ENCODE measurements around the gene USP31.
"Not testable (repeated sequence)": the region's sequence is repeated elsewhere in the genome, so short reads cannot be mapped to it uniquely, and the experiment has no call there.

Gene USP31

GRCh38 chr16:23158114-23158513, 8.9 kb upstream of the USP31 start:
- DNase-seq (ENCODE audit: low read depth) = no peak

- DNase-seq (ENCODE audit: low read depth) = no peak
Measured at GRCh38 chr16:23156946-23157460, 7.8 kb upstream of the USP31 start.

- DNase-seq (ENCODE audit: low read depth) = no peak
Measured at GRCh38 chr16:23156110-23156509, 6.9 kb upstream of the USP31 start.

- DNase-seq (ENCODE audit: low read depth) = no peak
Measured at GRCh38 chr16:23155445-23156049, 6.3 kb upstream of the USP31 start.

DNA sequence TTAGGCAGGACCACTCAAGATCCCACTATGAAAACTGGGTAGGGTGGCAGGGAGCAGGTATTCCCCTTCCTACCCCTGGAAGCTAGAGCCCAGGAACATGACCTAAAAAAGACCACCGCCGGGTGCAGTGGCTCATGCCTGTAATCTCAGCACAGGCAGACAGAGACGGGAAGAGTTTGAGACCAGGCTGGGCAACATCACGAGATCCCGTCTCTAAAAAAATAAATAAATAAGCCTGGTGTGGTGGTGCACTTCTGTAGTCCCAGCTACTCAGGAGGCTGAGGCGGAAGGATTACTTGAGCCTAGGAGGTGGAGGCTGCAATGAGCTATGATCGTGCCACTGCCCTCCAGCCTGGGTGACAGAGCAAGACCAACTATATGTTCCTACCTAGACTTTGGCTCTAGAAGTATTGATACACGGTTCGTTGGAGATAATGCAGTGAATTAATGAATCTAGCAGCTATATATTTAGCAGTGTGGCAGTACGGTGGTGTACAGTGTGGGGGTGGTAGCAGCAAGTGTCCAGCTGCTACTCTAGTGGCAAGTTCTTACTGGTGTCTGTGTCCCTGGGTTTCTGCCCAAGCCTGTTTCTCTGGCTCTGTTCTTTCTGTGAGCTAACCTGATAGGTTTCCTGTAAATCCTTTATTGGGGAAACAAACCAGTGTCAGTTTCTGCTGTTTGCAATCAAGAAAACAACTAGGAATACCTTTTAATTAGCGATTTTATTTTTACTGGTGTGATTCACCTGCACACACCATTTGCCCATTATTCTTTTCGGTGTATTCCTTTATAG, 3.3 kb upstream of the USP31 start:
- DNase-seq (ENCODE audit: low read depth) = no peak

- DNase-seq (ENCODE audit: low read depth) = no peak
Measured at GRCh38 chr16:23149993-23150364, 727 bp upstream of the USP31 start.

DNA sequence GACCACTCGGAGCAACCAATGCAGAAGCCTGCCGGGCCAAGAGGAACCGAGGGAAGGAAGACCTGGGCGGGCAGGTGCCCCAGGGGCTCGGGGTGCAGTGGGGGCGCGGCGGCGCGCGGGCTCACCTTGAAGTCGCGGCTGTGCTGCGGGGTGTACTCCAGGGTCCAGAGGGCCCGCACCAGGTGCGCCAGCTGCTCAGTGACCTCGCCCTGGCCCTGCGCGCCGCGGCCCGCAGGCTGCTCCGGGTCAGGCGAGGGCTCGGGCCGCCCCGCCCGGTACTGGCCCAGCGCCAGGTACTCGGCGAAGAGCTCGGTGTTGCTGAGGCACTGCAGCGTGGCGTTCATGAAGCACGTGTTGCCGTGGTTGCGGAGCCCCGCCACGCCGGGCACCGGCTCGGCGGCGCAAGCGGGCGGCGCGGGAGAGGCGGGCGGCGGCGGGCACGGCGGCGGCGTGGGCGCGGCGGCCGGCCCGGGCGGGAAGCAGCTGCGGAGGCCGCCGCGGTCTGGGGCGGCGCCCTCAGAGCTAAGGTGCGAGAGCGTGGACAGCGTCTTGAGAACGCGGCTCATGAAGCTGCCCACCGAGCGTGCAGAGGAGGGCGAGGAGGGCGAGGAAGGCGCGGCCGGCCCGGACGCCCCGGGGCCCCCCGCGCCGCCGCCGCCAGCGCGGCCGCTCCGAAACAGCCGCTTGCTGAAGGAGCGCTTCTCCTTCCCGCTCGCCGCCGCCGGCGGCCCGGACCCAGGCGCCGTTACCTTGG, 562 bp downstream of the USP31 start:
- no peak for DNase-seq (ENCODE audit: low read depth)

DNA sequence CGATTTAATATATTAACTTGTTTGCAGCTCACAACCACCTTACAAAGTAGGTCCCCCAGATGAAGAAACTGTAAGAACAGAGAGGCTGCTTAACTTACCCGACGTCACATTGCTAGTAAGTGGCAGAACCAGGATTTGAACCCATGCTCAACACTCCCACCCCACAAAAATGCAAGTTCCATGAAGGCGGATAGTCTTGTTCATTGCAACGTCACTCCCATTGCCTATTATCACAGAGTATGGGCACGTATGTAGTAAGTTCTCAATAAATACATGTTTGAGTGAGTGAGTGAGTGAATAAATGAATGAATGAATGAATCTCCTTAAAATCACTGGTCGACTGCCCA, 1.1 kb downstream of the USP31 start:
- DNase-seq (ENCODE audit: low read depth) = no peak

DNA sequence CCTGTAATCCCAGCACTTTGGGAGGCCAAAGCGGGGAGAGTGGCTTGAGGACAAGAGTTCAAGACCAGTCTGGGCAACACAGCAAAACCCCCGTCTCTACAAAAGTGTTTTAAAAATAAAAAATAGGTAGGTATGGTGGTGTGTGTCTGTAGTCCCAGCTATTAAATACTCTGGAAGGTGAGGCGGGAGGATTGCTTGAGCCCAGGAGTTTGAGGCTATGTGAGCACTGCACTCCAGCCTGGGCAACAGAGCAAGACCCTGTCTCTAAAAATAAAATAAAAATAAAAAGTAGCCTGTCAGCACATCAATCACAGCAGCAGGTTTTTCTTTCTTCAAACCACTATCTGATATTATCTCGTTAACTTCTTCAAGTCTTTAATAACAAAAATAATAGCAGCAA, 1.6 kb downstream of the USP31 start:
- DNase-seq (ENCODE audit: low read depth) = no peak

DNA sequence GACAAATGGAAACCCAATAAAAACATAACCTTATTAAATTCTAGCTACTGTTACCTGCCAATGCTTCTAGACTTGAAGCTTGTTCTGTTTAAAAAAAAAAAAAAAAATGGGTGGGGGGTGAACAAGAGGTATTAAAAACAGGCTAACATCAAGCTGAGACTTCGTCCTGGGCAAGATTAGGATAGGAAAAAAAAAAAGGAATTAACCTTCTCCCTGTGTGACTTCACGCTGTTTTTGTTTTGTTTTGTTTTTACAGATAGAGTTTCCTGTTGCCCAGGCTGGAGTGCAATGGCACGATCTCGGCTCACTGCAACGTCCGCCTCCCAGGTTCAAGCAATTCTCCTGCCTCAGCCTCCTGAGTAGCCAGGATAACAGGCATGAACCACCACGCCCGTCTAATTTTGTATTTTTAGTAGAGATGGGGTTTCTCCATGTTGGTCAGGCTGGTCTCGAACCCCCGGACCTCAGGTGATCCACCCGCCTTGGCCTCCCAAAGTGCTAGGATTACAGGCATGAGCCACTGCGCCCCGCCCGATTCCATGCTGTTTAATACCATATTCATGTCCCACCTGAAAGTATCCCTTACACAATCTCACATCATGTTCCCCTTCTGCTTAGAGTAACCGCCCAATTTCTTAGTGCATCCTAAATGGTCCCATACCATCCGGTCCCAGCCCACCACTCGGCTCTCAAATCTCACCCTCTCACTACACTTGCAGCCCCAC, 2.2 kb downstream of the USP31 start:
- no peak for DNase-seq (ENCODE audit: low read depth)

DNA sequence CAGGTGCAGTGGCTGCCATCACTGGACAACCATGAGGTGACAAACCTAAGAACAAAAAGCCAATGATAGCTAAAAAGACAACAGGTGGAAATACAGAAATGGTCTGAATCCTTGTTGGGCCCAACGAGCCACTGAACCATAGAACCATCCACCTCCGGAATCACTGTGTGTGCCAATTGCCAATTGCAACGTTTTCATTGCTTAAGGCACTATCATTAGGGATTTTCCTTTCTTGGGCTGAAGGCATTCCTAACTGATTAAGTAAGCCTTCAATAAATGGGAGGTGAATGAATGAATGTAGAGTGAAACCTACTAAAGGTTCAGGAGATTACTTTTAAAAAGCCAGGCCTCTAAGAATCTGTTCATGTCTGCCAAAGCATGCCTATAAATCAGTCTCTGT, 3.6 kb downstream of the USP31 start:
- DNase-seq (ENCODE audit: low read depth) = no peak

- no peak for DNase-seq (ENCODE audit: low read depth)
Measured at GRCh38 chr16:23145186-23145585, 4.1 kb downstream of the USP31 start.

- DNase-seq (ENCODE audit: low read depth) = not testable (repeated sequence)
Measured at GRCh38 chr16:23144393-23144792, 4.9 kb downstream of the USP31 start.

DNA sequence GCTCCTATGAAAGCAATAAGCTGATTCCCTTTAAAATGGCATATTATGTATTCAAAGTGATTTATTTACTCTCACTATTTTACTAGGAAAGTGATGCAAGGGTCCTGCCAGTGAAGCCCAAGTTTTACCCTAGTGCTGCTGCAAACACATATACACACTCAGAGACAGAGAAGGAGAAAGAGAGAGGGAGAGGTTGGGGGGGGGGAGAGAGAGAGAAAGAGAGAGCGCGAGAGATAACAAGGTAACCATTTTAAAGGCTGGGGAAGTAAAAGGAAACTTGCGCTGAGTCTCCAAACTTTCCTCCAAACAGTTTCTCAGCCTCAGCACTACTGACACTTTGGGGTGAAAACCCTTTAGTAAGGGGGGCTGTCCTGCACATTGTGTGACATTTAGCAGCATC, 5.9 kb downstream of the USP31 start:
- DNase-seq (ENCODE audit: low read depth) = no peak

GRCh38 chr16:23141959-23142740, 7.1 kb downstream of the USP31 start:
- DNase-seq (ENCODE audit: low read depth) = no peak

DNA sequence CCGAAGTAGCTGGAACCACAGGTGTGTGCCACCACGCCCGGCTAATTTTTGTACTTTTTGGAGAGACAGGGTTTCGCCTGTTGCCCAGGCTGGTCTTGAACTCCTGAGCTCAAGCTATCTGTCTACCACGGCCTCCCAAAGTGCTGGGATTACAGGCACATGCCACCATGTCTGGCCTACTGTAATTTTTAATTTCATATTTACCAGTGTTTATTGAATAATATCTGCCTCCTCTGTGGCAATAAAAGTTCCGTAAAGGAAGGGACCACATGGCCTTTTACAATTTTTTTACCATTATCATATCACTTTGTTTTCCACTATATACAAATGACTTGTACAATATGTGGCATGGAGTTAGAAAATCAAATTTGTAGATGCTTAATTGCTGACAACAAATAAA, 7.8 kb downstream of the USP31 start:
- DNase-seq (ENCODE audit: low read depth) = no peak

DNA sequence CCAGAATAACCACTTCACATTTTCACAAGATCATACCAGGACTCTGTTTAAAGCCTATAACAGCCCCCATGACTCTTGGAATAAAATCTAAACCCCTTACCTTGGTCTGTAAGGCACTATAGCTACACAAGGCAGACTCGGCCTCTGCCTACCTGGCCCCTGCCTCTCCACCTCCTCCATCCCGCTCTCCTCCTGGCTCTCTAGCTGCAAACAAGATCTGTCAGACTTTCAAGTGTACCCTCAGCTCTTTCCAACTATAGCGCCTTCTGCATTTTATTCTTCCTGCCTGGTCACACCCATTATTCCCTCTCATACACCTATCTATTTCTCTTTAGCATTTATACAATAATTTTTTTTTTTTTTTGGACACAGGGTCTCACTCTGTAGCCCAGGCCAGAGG, 8.2 kb downstream of the USP31 start:
- no peak for DNase-seq (ENCODE audit: low read depth)

DNA sequence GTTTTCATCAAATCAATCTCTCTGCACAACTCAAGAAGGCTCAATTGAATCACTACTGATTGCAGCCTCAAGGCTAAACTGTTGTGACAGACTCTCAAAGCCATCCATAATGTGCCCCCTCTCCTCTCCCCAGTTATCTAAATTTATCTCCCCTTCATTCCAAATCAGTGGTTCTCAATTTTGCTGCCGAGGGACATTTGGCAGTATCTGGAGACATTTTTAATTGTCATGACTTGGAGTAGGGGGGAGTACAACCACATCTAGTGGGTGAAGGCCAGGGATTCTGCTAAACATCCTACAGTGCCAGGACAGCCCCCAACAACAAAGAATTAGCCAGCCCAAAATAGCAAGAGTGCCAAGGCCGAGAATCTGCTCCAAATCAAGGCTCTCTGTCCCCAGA, 9.1 kb downstream of the USP31 start:
- no peak for DNase-seq (ENCODE audit: low read depth)

DNA sequence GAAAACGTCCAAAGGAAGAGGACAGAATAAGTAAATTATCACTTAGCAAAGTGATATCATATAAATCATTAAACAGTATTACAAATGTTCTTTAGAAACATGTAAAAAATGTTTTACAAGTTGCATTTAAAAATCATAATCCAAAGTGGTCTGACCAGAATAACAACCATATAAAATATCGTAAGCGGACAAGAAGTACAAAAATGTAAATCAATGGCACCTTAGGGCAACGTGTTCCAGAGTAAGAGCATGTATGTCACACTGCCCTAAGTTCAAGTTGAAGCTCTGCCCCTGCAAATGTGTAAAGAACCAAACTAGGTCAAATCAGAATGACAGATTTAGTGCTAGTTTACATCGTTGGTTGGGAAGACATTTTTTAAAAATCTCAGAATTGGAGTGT, 11.4 kb downstream of the USP31 start:
- DNase-seq (ENCODE audit: low read depth) = no peak

DNA sequence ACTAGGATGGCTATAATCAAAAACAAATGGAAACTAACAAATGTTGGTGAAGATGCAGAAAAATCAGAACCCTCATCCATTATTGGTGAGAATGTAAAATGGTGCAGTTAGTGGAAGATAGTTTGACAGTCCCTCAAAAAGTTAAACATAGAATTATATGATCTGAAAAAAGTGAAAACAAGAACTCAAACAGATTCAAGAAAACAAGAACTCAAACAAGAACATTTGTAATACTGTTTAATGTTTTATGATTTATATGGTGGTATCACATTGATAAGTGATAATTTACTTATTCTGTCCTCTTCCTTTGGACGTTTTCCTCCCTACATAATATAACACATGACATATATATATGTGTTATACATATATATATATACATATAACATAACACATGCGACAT, 12.0 kb downstream of the USP31 start:
- no peak for DNase-seq (ENCODE audit: low read depth)

- DNase-seq (ENCODE audit: low read depth) = no peak
Measured at GRCh38 chr16:23134274-23134673, 15.0 kb downstream of the USP31 start.

Measured in HS-27A (cell line).